ENCODE data around the gene CAMK1D.

The CAMK1D gene

DNA sequence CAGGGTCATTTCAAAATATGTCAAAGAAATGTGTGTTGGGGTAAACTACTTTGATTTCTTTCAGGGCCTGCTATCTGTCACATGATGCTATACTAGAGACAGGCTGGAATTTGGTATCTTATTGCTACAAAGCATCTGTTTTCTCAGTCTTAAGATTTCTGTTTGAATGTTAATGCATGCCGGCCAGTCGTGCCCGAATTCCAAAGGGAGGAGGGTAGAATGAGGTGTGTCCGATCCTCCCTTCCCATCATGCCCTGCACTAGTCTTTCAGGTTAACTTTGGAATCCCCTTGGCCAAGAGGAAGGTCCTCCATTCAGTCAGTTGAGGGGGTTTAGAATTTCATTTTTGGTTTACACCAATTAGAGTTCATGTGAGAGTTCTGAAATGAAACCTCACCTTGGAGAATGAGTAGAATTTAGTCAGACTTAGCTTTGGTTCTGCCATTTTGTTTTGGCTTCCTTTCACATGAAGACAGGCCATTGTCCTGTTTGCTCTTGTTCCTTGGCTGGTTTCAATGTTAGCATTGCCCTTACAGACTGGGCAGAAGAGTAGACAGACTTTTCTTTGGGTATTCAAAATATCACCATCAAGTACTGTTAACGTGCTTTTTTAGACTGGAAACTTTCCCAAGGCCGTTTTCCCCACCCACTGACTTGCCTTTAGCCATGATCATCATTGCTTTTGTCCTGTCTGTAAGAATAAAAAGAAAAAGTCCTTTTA, 95.8 kb downstream of the CAMK1D start:
- H3K4me1 ChIP-seq: peaks cover 0 to 28% (median 9%) of the 10 kb centered on the region in 4 donors
- H3K27ac ChIP-seq: peak overlapping the region; percentile 21 to 43
- H3K9me3 ChIP-seq: no peaks in the 10 kb centered on the region
- H3K36me3 ChIP-seq: no peaks in the 10 kb centered on the region
- no peak for DNase-seq
- H3K4me3 ChIP-seq: no peak overlapping the region
- TF ChIP-seq, protein P1, sequence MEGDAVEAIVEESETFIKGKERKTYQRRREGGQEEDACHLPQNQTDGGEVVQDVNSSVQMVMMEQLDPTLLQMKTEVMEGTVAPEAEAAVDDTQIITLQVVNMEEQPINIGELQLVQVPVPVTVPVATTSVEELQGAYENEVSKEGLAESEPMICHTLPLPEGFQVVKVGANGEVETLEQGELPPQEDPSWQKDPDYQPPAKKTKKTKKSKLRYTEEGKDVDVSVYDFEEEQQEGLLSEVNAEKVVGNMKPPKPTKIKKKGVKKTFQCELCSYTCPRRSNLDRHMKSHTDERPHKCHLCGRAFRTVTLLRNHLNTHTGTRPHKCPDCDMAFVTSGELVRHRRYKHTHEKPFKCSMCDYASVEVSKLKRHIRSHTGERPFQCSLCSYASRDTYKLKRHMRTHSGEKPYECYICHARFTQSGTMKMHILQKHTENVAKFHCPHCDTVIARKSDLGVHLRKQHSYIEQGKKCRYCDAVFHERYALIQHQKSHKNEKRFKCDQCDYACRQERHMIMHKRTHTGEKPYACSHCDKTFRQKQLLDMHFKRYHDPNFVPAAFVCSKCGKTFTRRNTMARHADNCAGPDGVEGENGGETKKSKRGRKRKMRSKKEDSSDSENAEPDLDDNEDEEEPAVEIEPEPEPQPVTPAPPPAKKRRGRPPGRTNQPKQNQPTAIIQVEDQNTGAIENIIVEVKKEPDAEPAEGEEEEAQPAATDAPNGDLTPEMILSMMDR (IDR thresholded peaks at IDR 0.05): no peak
- intact Hi-C loops (cut with DNase I; ENCODE audit: low total_unique reads): no loop called here
- no peaks in the 10 kb centered on the region for H3K27me3 ChIP-seq

DNA sequence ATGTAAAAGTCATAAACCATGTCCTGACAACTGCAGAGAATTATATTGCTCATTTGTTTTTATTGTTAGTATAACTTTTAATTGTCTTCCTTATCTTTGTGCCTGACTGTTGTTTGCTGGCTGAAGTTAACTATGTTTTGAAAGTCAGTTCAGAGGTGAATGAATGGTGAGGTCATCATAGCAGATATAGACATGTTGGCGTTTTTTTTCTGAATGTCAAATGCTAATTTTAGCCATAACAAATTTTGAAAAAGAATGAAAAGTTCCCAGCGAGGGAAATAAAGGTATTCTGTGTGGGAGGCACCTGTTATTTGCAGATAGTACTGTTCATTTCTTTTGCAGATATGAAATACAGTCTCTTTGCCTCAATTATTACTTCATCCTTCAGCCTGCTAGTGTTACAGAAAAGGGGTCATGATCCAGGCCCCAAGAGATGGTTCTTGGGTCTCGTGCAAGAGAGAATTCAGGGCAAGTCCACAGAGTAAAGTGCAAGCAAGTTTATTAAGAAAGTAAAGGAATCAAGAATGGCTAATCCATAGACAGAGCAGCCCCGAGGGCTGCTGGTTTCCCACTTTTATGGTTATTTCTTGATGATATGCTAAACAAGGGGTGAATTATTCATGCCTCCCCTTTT, 96.5 kb downstream of the CAMK1D start:
- Histone ChIP-seq H3K36me3 (no peaks in the 10 kb centered on the region), H3K27me3 (no peaks in the 10 kb centered on the region), H3K27ac (peak overlapping the region; percentile 21 to 43), H3K4me3 (no peak overlapping the region), H3K9me3 (no peaks in the 10 kb centered on the region), H3K4me1 (peaks cover 0 to 28% (median 9%) of the 10 kb centered on the region in 4 donors)
- TF ChIP-seq, protein P1 (IDR thresholded peaks at IDR 0.05): no peak
- DNase-seq: peak in 1 of 2 donors; percentile 41
- intact Hi-C loops (cut with DNase I; ENCODE audit: low total_unique reads): no loop called here

DNA sequence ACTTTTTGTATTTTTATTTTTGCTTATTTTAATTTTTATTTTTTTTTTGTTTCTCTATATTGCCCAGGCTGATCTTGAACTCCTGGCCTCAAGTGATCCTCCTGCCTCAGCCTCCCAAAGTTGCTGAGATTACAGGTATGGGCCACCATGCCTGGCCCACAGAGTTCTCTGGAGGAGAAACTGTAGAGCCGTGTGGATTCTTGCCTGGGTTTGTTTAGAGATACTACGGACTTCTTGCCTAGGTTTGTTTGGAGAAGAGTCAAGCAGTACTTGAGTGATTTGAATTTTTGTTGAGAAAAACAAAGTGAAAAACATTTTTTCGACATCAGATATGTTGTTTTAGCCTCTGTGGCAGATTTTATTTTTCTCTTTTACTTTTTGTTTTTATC, 99.0 kb downstream of the CAMK1D start:
- TF ChIP-seq, protein P1 (IDR thresholded peaks at IDR 0.05): no peak
- Histone ChIP-seq H3K4me1 (peaks cover 0 to 21% (median 9%) of the 10 kb centered on the region in 4 donors), H3K9me3 (no peaks in the 10 kb centered on the region), H3K36me3 (no peaks in the 10 kb centered on the region), H3K27ac (peak overlapping the region; percentile 53 to 54), H3K4me3 (peak overlapping the region; percentile 21 to 33), H3K27me3 (no peaks in the 10 kb centered on the region)
- DNase-seq: no peak
- intact Hi-C loops (cut with DNase I; ENCODE audit: low total_unique reads): no loop called here

DNA sequence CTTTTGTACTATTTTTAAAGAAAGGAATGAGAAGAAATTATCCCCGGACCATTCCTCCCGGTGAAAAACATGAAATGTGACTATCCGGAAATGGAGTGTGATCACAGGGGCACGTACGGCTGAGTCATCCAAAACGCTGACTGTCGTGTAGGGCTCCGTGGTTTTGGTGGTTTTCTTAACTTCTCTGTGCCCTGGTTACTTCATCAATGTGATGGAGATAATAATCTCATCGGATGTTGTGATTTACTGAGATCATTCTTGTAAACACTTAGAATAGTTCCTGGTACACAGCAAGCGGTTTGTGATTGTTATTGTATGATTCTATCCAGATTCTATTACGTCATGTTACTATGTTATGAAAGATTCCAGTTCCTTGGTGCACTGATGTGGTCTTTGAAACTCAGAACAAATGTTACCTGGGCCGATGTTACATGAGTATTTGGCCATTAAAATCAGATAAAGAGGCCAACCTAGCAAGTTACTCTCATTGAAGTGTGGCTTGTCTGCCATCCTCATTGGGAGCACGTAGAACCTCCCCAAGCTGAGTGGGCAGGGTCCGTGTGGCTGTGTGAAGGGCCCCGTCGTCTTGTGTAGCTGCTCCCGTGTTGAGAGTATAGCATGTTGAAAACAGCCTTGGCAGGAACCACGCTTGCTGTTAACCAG, 99.5 kb downstream of the CAMK1D start:
- H3K4me3 ChIP-seq: peak overlapping the region; percentile 21 to 33
- DNase-seq: peak; percentile 40 to 70
- no peaks in the 10 kb centered on the region for H3K9me3 ChIP-seq
- H3K27me3 ChIP-seq: no peaks in the 10 kb centered on the region
- intact Hi-C loops (cut with DNase I; ENCODE audit: low total_unique reads): no loop called here
- H3K36me3 ChIP-seq: no peaks in the 10 kb centered on the region
- TF ChIP-seq, protein P1 (IDR thresholded peaks at IDR 0.05): no peak
- peak overlapping the region; percentile 53 to 54 for H3K27ac ChIP-seq
- H3K4me1 ChIP-seq: peaks cover 0 to 21% (median 9%) of the 10 kb centered on the region in 4 donors

DNA sequence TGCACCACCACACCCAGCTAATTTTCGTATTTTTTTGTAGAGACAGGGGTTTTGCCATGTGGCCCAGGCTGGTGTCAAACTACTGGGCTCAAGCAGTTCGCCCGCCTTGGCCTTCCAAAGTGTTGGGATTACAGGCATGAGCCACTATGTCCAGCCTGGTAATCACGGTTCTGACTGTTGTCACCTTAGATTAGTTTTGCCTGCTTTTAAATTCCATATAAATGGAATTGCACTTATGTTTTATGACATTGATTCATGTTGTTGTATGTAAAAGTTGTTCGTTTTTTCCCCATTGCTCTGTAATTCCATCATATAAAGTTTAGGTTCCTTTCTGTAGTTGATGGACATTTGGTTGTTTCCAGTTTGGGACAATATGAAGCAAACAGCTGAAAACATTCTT, 106.0 kb downstream of the CAMK1D start:
- no peaks in the 10 kb centered on the region for H3K9me3 ChIP-seq
- no peaks in the 10 kb centered on the region for H3K27me3 ChIP-seq
- no peaks in the 10 kb centered on the region for H3K36me3 ChIP-seq
- TF ChIP-seq, protein P1 (IDR thresholded peaks at IDR 0.05): no peak
- peaks cover 0 to 11% (median 2%) of the 10 kb centered on the region in 4 donors for H3K4me1 ChIP-seq
- no peak overlapping the region for H3K27ac ChIP-seq
- no peak for DNase-seq
- no peak overlapping the region for H3K4me3 ChIP-seq
- intact Hi-C loops (cut with DNase I; ENCODE audit: low total_unique reads): no loop called here
